IMR-90 (cell line): ENCODE data around the gene BCL11A. TPM values are rescaled to one million over a fixed set of nuclear protein-coding genes. Genes with fewer than 3 reads are reported as not detected.

ENCODE experiments used
- ATAC-seq: fragments of 200-7000 bp; cut with Tn5 transposase; 2 replicates; pipeline ENCODE4 v1.9.1; 2020; ENCODE audit warnings: low read depth, mild to moderate bottlenecking, moderate library complexity
- BruUV-seq: library from RNA; stranded (reverse); fragments of 400-500 nt; replicated peaks from 2 replicates; lab custom pipeline; 2021; lab: Mats Ljungman, UMichigan
- CTCF ChIA-PET: fragments of 300-600 bp; formaldehyde crosslinking; extraction: SDS; loops from one replicate; lab custom pipeline; 2021; ENCODE audit warnings: antibody characterized with exemption; lab: Yijun Ruan, JAX
- POLR2A ChIA-PET: fragments of 300-600 bp; sonication (Branson Sonifier 250); formaldehyde crosslinking; loops from one replicate; lab custom pipeline; 2022; ENCODE audit warnings: antibody characterized with exemption; ENCODE audit not compliant: unreplicated experiment; lab: Charles Lee
- DNase-seq: peaks from one replicate; pipeline ENCODE4 v3.0.0; 2013
- H2AFZ ChIP-seq: replicated peaks from 2 replicates; pipeline ENCODE3; 2013; ENCODE audit warnings: low read length, mild to moderate bottlenecking; ENCODE audit not compliant: poor library complexity
- H2AK5ac ChIP-seq: 2 replicates; pipeline ENCODE4 v1.6.1; 2013; ENCODE audit warnings: low read depth, low read length, inconsistent platforms
- H2AK9ac ChIP-seq: replicated peaks from 2 replicates; pipeline ENCODE3; 2013; ENCODE audit warnings: mild to moderate bottlenecking, low read depth, low read length, moderate library complexity; ENCODE audit not compliant: poor library complexity
- H2BK120ac ChIP-seq: 2 replicates; pipeline ENCODE4 v1.6.1; 2013; ENCODE audit warnings: low read depth, low read length, inconsistent platforms
- H2BK15ac ChIP-seq: 3 replicates; pipeline ENCODE4 v1.6.1; 2013; ENCODE audit warnings: low read depth, low read length, inconsistent platforms
- H2BK20ac ChIP-seq: 2 replicates; pipeline ENCODE4 v1.6.1; 2013; ENCODE audit warnings: low read depth, mild to moderate bottlenecking, inconsistent platforms, low read length, moderate library complexity
- H2BK5ac ChIP-seq: 2 replicates; pipeline ENCODE4 v1.6.1; 2013; ENCODE audit warnings: mild to moderate bottlenecking, low read depth, low read length, inconsistent platforms; ENCODE audit not compliant: poor library complexity, severe bottlenecking
- H3K14ac ChIP-seq: replicated peaks from 2 replicates; pipeline ENCODE4 v1.6.1; 2013; ENCODE audit warnings: low read depth, low read length, inconsistent platforms
- H3K18ac ChIP-seq: 2 replicates; pipeline ENCODE4 v1.6.1; 2013; ENCODE audit warnings: low read depth, low read length, control low read depth
- H3K23ac ChIP-seq: 2 replicates; pipeline ENCODE4 v1.6.1; 2013; ENCODE audit warnings: low read depth, low read length, inconsistent platforms
- H3K27ac ChIP-seq: 2 replicates; pipeline ENCODE4 v1.5.1; 2013; ENCODE audit warnings: mild to moderate bottlenecking, control low read depth, low read length; ENCODE audit not compliant: insufficient read depth
- H3K27me3 ChIP-seq: 2 replicates; pipeline ENCODE4 v1.6.1; 2013; ENCODE audit warnings: low read length; ENCODE audit not compliant: control insufficient read depth, insufficient read depth
- H3K36me3 ChIP-seq: 2 replicates; pipeline ENCODE4 v1.6.1; 2013; ENCODE audit warnings: low read length, mixed read lengths; ENCODE audit not compliant: control insufficient read depth, insufficient read depth
- H3K4ac ChIP-seq: 2 replicates; pipeline ENCODE4 v1.6.1; 2013; ENCODE audit warnings: low read depth, low read length, inconsistent platforms
- H3K4me1 ChIP-seq: 2 replicates; pipeline ENCODE4 v1.6.1; 2013; ENCODE audit warnings: low read length, mixed read lengths; ENCODE audit not compliant: control insufficient read depth, insufficient read depth
- H3K4me2 ChIP-seq: 2 replicates; pipeline ENCODE4 v1.6.1; 2013; ENCODE audit warnings: low read depth, mild to moderate bottlenecking, control low read depth, low read length, moderate library complexity
- H3K4me3 ChIP-seq: 2 replicates; pipeline ENCODE4 v1.5.1; 2013; ENCODE audit warnings: low read depth, mild to moderate bottlenecking, control low read depth, low read length, moderate library complexity; ENCODE audit not compliant: insufficient read depth
- H3K56ac ChIP-seq: 2 replicates; pipeline ENCODE4 v1.6.1; 2013; ENCODE audit warnings: low read length, inconsistent platforms; ENCODE audit not compliant: insufficient read depth; ENCODE audit errors: extremely low read depth
- H3K79me1 ChIP-seq, 2 experiments: 2 replicates each; pipeline ENCODE4 v1.6.1; 2013; ENCODE audit warnings: low read length in 2 of 2, inconsistent platforms in 1 of 2, low read depth in 1 of 2
- H3K9ac ChIP-seq: 2 replicates; pipeline ENCODE4 v1.6.1; 2013; ENCODE audit warnings: low read depth, low read length, control low read depth
- H3K9me1 ChIP-seq: 2 replicates; pipeline ENCODE4 v1.6.1; 2013; ENCODE audit warnings: low read length, inconsistent platforms; ENCODE audit not compliant: insufficient read depth
- H3K9me3 ChIP-seq: 2 replicates; pipeline ENCODE4 v1.6.1; 2013; ENCODE audit warnings: low read length; ENCODE audit not compliant: control insufficient read depth, insufficient read depth
- H4K20me1 ChIP-seq: 2 replicates; pipeline ENCODE4 v1.6.1; 2013; ENCODE audit warnings: low read length, inconsistent platforms; ENCODE audit not compliant: insufficient read depth
- H4K5ac ChIP-seq: 2 replicates; pipeline ENCODE4 v1.6.1; 2013; ENCODE audit warnings: mild to moderate bottlenecking, low read depth, low read length, control low read depth
- H4K8ac ChIP-seq, 2 experiments: 2 replicates each; pipeline ENCODE4 v1.6.1; 2013; ENCODE audit warnings: low read depth in 2 of 2, low read length in 2 of 2, control low read depth in 1 of 2, inconsistent platforms in 1 of 2
- H4K91ac ChIP-seq: 2 replicates; pipeline ENCODE4 v1.6.1; 2013; ENCODE audit warnings: low read depth, low read length, inconsistent platforms; ENCODE audit not compliant: insufficient read depth
- BHLHE40 ChIP-seq: fragments of 150-350 bp; IDR thresholded peaks from 2 replicates; pipeline ENCODE4 v1.6.1; 2016; ENCODE audit warnings: mild to moderate bottlenecking, low read depth, low read length
- CEBPB ChIP-seq: IDR thresholded peaks from 2 replicates; pipeline ENCODE4 v1.6.1; 2012; ENCODE audit warnings: low read depth, low read length, improper control_type of control experiment
- CHD1 ChIP-seq: IDR thresholded peaks from 2 replicates; pipeline ENCODE4 v1.6.1; 2012; ENCODE audit warnings: low read depth, low read length, improper control_type of control experiment
- FOS ChIP-seq: fragments of 150-350 bp; IDR thresholded peaks from 2 replicates; pipeline ENCODE4 v1.6.1; 2016; ENCODE audit warnings: low read depth, low read length
- MAFK ChIP-seq: IDR thresholded peaks from 2 replicates; pipeline ENCODE4 v1.6.1; 2012; ENCODE audit warnings: low read depth, low read length, improper control_type of control experiment
- MAZ ChIP-seq: IDR thresholded peaks from 2 replicates; pipeline ENCODE4 v1.6.1; 2012; ENCODE audit warnings: low read depth, mild to moderate bottlenecking, low read length, improper control_type of control experiment, moderate library complexity, borderline replicate concordance
- MXI1 ChIP-seq: IDR thresholded peaks from 2 replicates; pipeline ENCODE4 v1.6.1; 2012; ENCODE audit warnings: low read depth, mild to moderate bottlenecking, low read length, moderate library complexity, borderline replicate concordance
- NFE2L2 ChIP-seq: fragments of 150-350 bp; IDR thresholded peaks from 2 replicates; pipeline ENCODE4 v1.6.1; 2016; ENCODE audit warnings: low read depth, mild to moderate bottlenecking, low read length
- POLR2A ChIP-seq: IDR thresholded peaks from 2 replicates; pipeline ENCODE4 v1.6.1; 2012; ENCODE audit warnings: mild to moderate bottlenecking, low read depth, low read length
- RAD21 ChIP-seq: IDR thresholded peaks from 2 replicates; pipeline ENCODE4 v1.6.1; 2012; ENCODE audit warnings: low read length, improper control_type of control experiment
- RCOR1 ChIP-seq: IDR thresholded peaks from 2 replicates; pipeline ENCODE4 v1.6.1; 2012; ENCODE audit warnings: mild to moderate bottlenecking, low read length, improper control_type of control experiment; ENCODE audit not compliant: insufficient replicate concordance
- RFX5 ChIP-seq: IDR thresholded peaks from 2 replicates; pipeline ENCODE4 v1.8.0; 2012; ENCODE audit warnings: low read depth, mild to moderate bottlenecking, low read length, moderate library complexity
- SMC3 ChIP-seq: fragments of 150-350 bp; IDR thresholded peaks from 2 replicates; pipeline ENCODE4 v1.6.1; 2016; ENCODE audit warnings: low read depth, mild to moderate bottlenecking, antibody characterized with exemption, low read length, moderate library complexity
- WGBS, 2 experiments: methylation state at CpG; one replicate each; pipeline versions ENCODE4 v1.1.5 to v1.1.7; 2013; ENCODE audit warnings: missing lambda C conversion rate in 2 of 2; ENCODE audit not compliant: insufficient read length in 1 of 2; ENCODE audit errors: extremely low coverage in 2 of 2; 5-methylcytosine and 5-hydroxymethylcytosine counted together
- dilution Hi-C: fragments of 300-500 bp; cut with HindIII; formaldehyde crosslinking; loops from one replicate; pipeline ENCODE4 v1.14.3; 2018; ENCODE audit warnings: low sequenced_read_pairs; ENCODE audit not compliant: unreplicated experiment
- in situ Hi-C: fragments of 300-500 bp; cut with MboI; formaldehyde crosslinking; loops from 3 replicates; pipeline ENCODE4 v1.14.3; 2019; ENCODE audit warnings: low sequenced_read_pairs, inconsistent platforms, mixed read lengths
- intact Hi-C: fragments of 100-400 bp; cut with micrococcal nuclease; formaldehyde crosslinking; loops from 2 replicates; pipeline ENCODE4 v1.10.0; 2022
- polyA plus RNA-seq, 3 experiments: library from polyadenylated mRNA; depleted of rRNA; stranded (reverse); fragments of >200 nt; gene quantifications; 2 replicates each; pipeline ENCODE4 v1.2.3, GENCODE V29; 2012; ENCODE audit warnings: low replicate concordance in 1 of 3
- total RNA-seq: library from RNA; depleted of rRNA; stranded (reverse); fragments of >200 nt; gene quantifications from 2 replicates; pipeline ENCODE4 v1.2.3, GENCODE V29; 2012
- TF ChIP-seq, protein P1 (sequence below): conservative IDR thresholded peaks from 2 replicates; pipeline ENCODE4 v1.5.1; 2012; ENCODE audit warnings: mild to moderate bottlenecking, low read depth, low read length, improper control_type of control experiment
- TF ChIP-seq, protein P2 (sequence below): fragments of 150-350 bp; IDR thresholded peaks from 2 replicates; pipeline ENCODE4 v1.6.1; 2017; ENCODE audit warnings: mild to moderate bottlenecking, antibody characterized with exemption, low read length, low read depth
- TF ChIP-seq, protein P3 (sequence below): fragments of 150-350 bp; IDR thresholded peaks from 2 replicates; pipeline ENCODE4 v1.6.1; 2016; ENCODE audit warnings: low read depth, mild to moderate bottlenecking, low read length, moderate library complexity, borderline replicate concordance

BCL11A gene
- total and polyA plus RNA-seq, 2 of the 4 experiments (the other 2 are of a cell fraction) = 1.0 to 1.1 TPM

DNA sequence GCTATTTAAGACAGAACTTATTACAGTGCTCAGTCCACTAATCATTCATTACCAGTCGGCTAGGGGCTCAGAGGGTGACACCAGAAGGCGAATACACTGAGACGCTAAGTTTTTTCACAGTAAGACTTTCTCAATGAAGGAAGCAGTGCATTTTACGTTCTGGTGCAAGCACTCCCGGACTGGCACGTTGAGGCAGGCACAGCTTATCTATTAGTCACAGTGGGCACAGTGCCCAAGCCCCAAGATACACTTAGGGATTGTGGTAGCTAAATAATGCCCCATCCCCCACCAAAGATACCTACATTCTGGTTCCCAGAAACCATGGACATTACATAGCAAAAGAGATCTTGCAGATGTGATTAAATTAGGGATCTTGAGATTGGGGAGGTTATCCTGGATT, 32.6 kb upstream of the BCL11A start:
- Histone ChIP-seq H3K27ac (no peak overlapping the region), H3K4ac (no peak overlapping the region), H3K4me1 (no peaks in the 10 kb centered on the region), H3K9me1 (no peaks in the 10 kb centered on the region), H3K23ac (no peak overlapping the region), H4K20me1 (no peaks in the 10 kb centered on the region), H3K4me3 (no peak overlapping the region), H3K14ac (no peak overlapping the region), H4K8ac (no peak overlapping the region), H3K27me3 (peaks cover 6% of the 10 kb centered on the region), H3K9ac (no peak overlapping the region), H3K18ac (no peak overlapping the region), H2AFZ (no peak overlapping the region), H2AK9ac (no peak overlapping the region), H2BK15ac (no peak overlapping the region), H3K9me3 (no peaks in the 10 kb centered on the region), H3K56ac (no peak overlapping the region), H2BK120ac (no peak overlapping the region), H3K36me3 (no peaks in the 10 kb centered on the region), H4K91ac (no peak overlapping the region), H2AK5ac (no peak overlapping the region), H2BK5ac (no peak overlapping the region), H2BK20ac (no peak overlapping the region), H4K5ac (no peak overlapping the region), H3K79me1 (no peaks in the 10 kb centered on the region), H3K4me2 (no peak overlapping the region)
- ChIA-PET CTCF (no interaction called here), POLR2A (no interaction called here)
- dilution Hi-C loops (no loop called here), in situ Hi-C loops (loop anchor here (25.0 kb wide), 1 partner anchor 1824 kb away; no protein-coding TSS in a partner anchor), intact Hi-C loops (loop anchor here (10.0 kb wide), 1 partner anchor 1281 kb away; no protein-coding TSS in a partner anchor)
- TF ChIP-seq RAD21 = no peak
- no peak for TF ChIP-seq RCOR1
- no peak for TF ChIP-seq CHD1
- TF ChIP-seq MXI1 = no peak
- TF ChIP-seq, protein P1, sequence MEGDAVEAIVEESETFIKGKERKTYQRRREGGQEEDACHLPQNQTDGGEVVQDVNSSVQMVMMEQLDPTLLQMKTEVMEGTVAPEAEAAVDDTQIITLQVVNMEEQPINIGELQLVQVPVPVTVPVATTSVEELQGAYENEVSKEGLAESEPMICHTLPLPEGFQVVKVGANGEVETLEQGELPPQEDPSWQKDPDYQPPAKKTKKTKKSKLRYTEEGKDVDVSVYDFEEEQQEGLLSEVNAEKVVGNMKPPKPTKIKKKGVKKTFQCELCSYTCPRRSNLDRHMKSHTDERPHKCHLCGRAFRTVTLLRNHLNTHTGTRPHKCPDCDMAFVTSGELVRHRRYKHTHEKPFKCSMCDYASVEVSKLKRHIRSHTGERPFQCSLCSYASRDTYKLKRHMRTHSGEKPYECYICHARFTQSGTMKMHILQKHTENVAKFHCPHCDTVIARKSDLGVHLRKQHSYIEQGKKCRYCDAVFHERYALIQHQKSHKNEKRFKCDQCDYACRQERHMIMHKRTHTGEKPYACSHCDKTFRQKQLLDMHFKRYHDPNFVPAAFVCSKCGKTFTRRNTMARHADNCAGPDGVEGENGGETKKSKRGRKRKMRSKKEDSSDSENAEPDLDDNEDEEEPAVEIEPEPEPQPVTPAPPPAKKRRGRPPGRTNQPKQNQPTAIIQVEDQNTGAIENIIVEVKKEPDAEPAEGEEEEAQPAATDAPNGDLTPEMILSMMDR = no peak
- TF ChIP-seq BHLHE40 = no peak
- no peak for TF ChIP-seq CEBPB
- no peak for TF ChIP-seq MAFK
- TF ChIP-seq FOS = no peak
- TF ChIP-seq, protein P2, sequence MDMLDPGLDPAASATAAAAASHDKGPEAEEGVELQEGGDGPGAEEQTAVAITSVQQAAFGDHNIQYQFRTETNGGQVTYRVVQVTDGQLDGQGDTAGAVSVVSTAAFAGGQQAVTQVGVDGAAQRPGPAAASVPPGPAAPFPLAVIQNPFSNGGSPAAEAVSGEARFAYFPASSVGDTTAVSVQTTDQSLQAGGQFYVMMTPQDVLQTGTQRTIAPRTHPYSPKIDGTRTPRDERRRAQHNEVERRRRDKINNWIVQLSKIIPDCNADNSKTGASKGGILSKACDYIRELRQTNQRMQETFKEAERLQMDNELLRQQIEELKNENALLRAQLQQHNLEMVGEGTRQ = no peak
- no peak for TF ChIP-seq RFX5
- no peak for TF ChIP-seq NFE2L2
- TF ChIP-seq, protein P3, sequence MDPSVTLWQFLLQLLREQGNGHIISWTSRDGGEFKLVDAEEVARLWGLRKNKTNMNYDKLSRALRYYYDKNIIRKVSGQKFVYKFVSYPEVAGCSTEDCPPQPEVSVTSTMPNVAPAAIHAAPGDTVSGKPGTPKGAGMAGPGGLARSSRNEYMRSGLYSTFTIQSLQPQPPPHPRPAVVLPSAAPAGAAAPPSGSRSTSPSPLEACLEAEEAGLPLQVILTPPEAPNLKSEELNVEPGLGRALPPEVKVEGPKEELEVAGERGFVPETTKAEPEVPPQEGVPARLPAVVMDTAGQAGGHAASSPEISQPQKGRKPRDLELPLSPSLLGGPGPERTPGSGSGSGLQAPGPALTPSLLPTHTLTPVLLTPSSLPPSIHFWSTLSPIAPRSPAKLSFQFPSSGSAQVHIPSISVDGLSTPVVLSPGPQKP = no peak
- TF ChIP-seq POLR2A = no peak
- TF ChIP-seq SMC3 = no peak
- TF ChIP-seq MAZ = no peak
- no peak for DNase-seq
- WGBS, 2 experiments = no CpG with 5 or more reads among the region's 6 CpGs
- ATAC-seq = no peak
- BruUV-seq = no TSS peak
